Nasal cavity respiratory epithelium epithelial cell of viscerocranial mucosa (primary cell): Measurements from ENCODE around the gene CIITA. TPM values are rescaled to one million over a fixed set of nuclear protein-coding genes. Genes with fewer than 3 reads are reported as not detected.

Experiments
- total RNA-seq: library from RNA; depleted of rRNA; stranded (reverse); fragments of >200 nt; gene quantifications from 2 replicates; pipeline ENCODE4 v1.2.3, GENCODE V29; 2014

The CIITA gene, protein sequence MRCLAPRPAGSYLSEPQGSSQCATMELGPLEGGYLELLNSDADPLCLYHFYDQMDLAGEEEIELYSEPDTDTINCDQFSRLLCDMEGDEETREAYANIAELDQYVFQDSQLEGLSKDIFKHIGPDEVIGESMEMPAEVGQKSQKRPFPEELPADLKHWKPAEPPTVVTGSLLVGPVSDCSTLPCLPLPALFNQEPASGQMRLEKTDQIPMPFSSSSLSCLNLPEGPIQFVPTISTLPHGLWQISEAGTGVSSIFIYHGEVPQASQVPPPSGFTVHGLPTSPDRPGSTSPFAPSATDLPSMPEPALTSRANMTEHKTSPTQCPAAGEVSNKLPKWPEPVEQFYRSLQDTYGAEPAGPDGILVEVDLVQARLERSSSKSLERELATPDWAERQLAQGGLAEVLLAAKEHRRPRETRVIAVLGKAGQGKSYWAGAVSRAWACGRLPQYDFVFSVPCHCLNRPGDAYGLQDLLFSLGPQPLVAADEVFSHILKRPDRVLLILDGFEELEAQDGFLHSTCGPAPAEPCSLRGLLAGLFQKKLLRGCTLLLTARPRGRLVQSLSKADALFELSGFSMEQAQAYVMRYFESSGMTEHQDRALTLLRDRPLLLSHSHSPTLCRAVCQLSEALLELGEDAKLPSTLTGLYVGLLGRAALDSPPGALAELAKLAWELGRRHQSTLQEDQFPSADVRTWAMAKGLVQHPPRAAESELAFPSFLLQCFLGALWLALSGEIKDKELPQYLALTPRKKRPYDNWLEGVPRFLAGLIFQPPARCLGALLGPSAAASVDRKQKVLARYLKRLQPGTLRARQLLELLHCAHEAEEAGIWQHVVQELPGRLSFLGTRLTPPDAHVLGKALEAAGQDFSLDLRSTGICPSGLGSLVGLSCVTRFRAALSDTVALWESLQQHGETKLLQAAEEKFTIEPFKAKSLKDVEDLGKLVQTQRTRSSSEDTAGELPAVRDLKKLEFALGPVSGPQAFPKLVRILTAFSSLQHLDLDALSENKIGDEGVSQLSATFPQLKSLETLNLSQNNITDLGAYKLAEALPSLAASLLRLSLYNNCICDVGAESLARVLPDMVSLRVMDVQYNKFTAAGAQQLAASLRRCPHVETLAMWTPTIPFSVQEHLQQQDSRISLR
- under 0.01 and 0.64 TPM in 2 replicates for total RNA-seq

DNA sequence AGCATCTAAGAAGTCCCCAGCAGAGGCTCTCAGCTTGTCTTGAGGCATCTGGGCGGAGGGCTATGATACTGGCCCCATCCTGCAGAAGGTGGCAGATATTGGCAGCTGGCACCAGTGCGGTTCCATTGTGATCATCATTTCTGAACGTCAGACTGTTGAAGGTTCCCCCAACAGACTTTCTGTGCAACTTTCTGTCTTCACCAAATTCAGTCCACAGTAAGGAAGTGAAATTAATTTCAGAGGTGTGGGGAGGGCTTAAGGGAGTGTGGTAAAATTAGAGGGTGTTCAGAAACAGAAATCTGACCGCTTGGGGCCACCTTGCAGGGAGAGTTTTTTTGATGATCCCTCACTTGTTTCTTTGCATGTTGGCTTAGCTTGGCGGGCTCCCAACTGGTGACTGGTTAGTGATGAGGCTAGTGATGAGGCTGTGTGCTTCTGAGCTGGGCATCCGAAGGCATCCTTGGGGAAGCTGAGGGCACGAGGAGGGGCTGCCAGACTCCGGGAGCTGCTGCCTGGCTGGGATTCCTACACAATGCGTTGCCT is at the start of gene CIITA:
TSS of gene CIITA (plus strand) at position 404 of the 543 bp plus-strand sequence. CDS start at position 533, 129 bp downstream.

DNA sequence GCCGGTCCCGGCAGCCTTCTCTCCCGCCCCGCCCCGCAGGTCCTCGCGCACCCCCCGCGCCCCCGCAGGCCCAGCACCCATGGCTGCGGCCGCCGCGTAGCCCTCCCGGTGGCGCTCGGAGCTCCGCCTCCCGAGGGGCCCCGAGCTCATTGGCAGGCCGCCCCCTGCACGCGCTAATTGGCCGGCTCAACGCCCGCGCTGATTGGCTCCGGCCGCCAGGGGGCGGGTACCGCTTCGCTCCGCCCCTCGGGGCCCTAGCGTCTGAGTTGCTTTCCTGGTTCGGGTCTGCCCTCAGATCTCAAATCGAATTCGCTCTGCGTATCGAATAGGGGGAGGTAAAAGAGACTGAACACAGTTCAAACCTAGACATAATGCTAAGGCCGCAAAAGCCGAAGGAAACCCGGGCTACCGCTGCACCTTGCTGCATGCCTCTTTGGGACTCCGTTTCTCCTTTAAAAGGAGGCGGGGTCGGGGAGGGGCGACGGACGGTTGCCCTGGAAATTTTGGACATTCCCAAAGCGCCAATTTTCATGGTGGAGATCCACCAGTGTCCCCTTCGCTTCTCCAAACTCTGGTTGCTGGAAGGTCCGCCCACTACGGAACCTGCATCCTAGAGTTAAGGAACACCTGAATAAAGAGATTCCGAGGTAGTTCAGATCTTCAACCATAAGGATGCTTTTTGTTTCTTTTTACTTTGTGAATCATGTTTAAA is 65.5 kb downstream of the CIITA start, which contains the start of gene DEXI:
TSS of gene DEXI (minus strand) at position 117 of the 712 bp plus-strand sequence. CDS start 463 bp downstream, outside the sequence.

DNA sequence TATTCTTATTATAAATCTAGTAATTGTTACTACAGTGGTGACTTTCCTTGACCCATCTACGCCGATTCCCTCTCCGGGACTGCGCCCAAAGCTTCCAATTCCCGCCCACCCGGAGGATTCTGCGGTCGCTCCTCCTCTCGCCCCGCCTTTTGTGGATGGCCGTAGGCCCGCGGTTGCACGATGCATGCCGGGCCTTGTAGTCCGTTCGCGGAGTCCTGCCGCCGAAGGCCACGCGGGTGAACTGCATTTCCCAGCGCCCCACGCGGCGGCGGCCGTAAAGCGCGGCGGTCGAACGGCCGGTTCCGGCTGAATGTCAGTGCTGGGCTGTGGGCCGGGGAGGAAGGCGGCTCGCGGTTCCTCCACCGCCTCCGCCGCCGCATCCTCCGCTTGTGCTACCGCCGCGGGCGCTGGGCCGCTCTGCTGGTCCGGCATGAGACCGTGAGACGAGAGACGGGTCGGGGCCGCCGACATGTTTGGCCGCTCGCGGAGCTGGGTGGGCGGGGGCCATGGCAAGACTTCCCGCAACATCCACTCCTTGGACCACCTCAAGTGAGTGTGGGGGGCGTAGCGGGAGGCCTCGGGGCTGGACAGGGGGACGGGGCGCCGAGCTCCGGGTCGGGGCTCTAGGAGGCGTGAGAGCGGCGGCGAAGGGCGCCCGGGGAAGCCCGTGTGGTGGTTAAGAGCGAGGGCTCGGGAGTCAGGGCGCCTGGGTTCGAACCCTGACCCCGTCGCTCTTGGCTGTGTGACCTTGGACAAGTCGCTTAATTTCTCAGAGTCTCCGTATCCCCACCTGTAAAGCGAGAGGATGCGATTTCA is 67.5 kb downstream of the CIITA start, which contains the start of gene CLEC16A:
TSS of gene CLEC16A (plus strand) at position 316 of the 816 bp plus-strand sequence. CDS start at position 470, 154 bp downstream.

Other genes starting within 250 kb of the CIITA start
- 0.14 and 0.34 TPM in 2 replicates for gene TEKT5, start 182.3 kb upstream of the CIITA start, total RNA-seq
- 12.9 and 14.0 TPM in 2 replicates for gene NUBP1, start 133.4 kb upstream of the CIITA start, total RNA-seq
- not detected in 2 replicates for gene TVP23A, start 58.4 kb upstream of the CIITA start, total RNA-seq
- gene DEXI, start 65.3 kb downstream of the CIITA start, total RNA-seq: 39.6 and 50.3 TPM in 2 replicates
- gene CLEC16A, start 67.4 kb downstream of the CIITA start, total RNA-seq: 13.3 and 25.6 TPM in 2 replicates